ENCODE data around the gene RABGEF1. TPM values are rescaled to one million over a fixed set of nuclear protein-coding genes. Genes with fewer than 3 reads are reported as not detected.
A peak's percentile ranks its signal among the peaks of the same experiment; 100 is the strongest.

RABGEF1 gene
- total and polyA plus RNA-seq, 2 of the 8 experiments (the other 6 are each of a cell fraction or from before 2014, with no cell fraction given): 10.2 to 18.0 TPM

DNA sequence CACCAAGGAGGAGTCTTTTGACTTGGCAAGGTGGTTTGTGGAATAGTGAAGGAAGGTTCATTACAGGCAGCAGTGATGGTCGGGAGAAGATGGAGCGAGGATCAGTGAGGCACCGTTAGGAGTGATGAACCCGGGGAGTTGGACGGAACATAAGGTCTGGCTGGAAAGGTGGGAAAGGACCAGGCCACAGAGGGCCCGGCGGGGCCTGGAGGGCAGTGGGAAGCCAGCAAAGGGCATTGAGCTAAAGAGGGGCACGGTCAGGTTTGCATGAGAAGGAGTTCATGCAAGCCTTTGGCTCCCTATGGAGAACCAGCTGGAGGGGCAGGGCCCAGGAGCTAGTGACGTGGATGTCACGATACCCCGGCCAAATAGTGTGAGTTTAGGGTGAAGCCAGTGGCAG lies 46.2 kb upstream of the RABGEF1 start:
- no peak overlapping the region for H3K27ac ChIP-seq (ENCODE audit: low read depth, low read length)
- H3K56ac ChIP-seq (replicated peaks; ENCODE audit: insufficient read length, low read depth, low read length): no peak overlapping the region
- no peak for DNase-seq (ENCODE audit: low read depth in 1 of 2, low spot score in 2 of 2)
- H2BK20ac ChIP-seq (ENCODE audit: low read length): no peak overlapping the region
- no peaks in the 10 kb centered on the region; a peak in 1 of 7 replicates for H3K27me3 ChIP-seq (replicated peaks in 1 of 4; ENCODE audit: control insufficient read depth in 3 of 4, extremely low read depth in 1 of 4, insufficient read depth in 3 of 4, low read length in 3 of 4)
- H3K4me1 ChIP-seq (replicated peaks in 1 of 4; ENCODE audit: control insufficient read depth in 3 of 4, insufficient read depth in 4 of 4, low read length in 3 of 4): peaks cover 0 to 3% (median under 1%) of the 10 kb centered on the region in 4 experiments; a peak in 4 of 7 replicates
- no peak overlapping the region for H2BK12ac ChIP-seq (ENCODE audit: low read depth, low read length)
- peak overlapping the region; percentile 35; the same call in 1 of the 2 replicates for H4K8ac ChIP-seq (ENCODE audit: extremely low read depth, insufficient read depth, low read length)
- TF ChIP-seq ZNF274 (IDR thresholded peaks at IDR 0.05; ENCODE audit: borderline replicate concordance, extremely low read depth, low read length): no peak
- TF ChIP-seq, protein P1, sequence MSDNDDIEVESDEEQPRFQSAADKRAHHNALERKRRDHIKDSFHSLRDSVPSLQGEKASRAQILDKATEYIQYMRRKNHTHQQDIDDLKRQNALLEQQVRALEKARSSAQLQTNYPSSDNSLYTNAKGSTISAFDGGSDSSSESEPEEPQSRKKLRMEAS (IDR thresholded peaks at IDR 0.05): no peak
- no peak overlapping the region for H2BK120ac ChIP-seq (replicated peaks; ENCODE audit: low read depth, low read length)
- H3K18ac ChIP-seq (ENCODE audit: extremely low read depth, low read length): no peak overlapping the region
- H3K4me2 ChIP-seq (ENCODE audit: insufficient read depth in 1 of 2, low read depth in 2 of 2, low read length in 2 of 2): no peak overlapping the region
- H4K20me1 ChIP-seq (replicated peaks in 1 of 2; ENCODE audit: control insufficient read depth in 1 of 2, insufficient read depth in 2 of 2, low read length in 2 of 2): peaks cover 2 to 3% of the 10 kb centered on the region in 2 experiments
- H2BK15ac ChIP-seq (ENCODE audit: low read length): no peak overlapping the region
- H3K9me3 ChIP-seq (ENCODE audit: insufficient read depth in 2 of 2, low read depth in 1 of 2, low read length in 1 of 2): no peaks in the 10 kb centered on the region
- no peaks in the 10 kb centered on the region for H3K79me2 ChIP-seq (ENCODE audit: control insufficient read depth in 1 of 2, insufficient read depth in 2 of 2, low read length in 2 of 2)
- CTCF ChIA-PET (ENCODE audit: partially characterized antibody): no interaction called here
- no peak overlapping the region for H3K14ac ChIP-seq (ENCODE audit: insufficient read length)
- H4K91ac ChIP-seq (replicated peaks; ENCODE audit: insufficient read length, low read length): no peak overlapping the region
- 90% methylated on average over 11 of the region's 11 CpGs; no CpG with 5 or more reads in 1 of the 2 experiments for WGBS, 2 experiments (ENCODE audit: extremely low coverage in 1 of 2, insufficient coverage in 1 of 2, insufficient read length in 1 of 2, insufficient replicate concordance in 2 of 2, low coverage in 1 of 2, low lambda C conversion rate in 2 of 2, missing lambda C conversion rate in 1 of 2)
- no peak overlapping the region for H3K23ac ChIP-seq (ENCODE audit: insufficient read length)
- no peaks in the 10 kb centered on the region for H3K23me2 ChIP-seq (ENCODE audit: low read depth, low read length)
- no peak overlapping the region for H2AK5ac ChIP-seq (ENCODE audit: low read depth, low read length)
- no peak overlapping the region for H4K5ac ChIP-seq (ENCODE audit: insufficient read length, low read depth, low read length)
- H3K79me1 ChIP-seq (ENCODE audit: low read depth, low read length): no peaks in the 10 kb centered on the region
- H3K9ac ChIP-seq (replicated peaks in 1 of 4; ENCODE audit: extremely low read depth in 1 of 4, low read depth in 3 of 4, low read length in 3 of 4): no peak overlapping the region
- no peak overlapping the region for H3K4ac ChIP-seq (replicated peaks; ENCODE audit: insufficient read length, low read depth, low read length)
- H3K4me3 ChIP-seq (ENCODE audit: extremely low read depth in 1 of 4, insufficient read depth in 2 of 4, low read depth in 3 of 4, low read length in 4 of 4): no peak overlapping the region
- no peak overlapping the region for H2AFZ ChIP-seq (ENCODE audit: low read length)
- FAIRE-seq: no peak
- no peak overlapping the region for H2BK5ac ChIP-seq (ENCODE audit: low read depth, low read length)
- POLR2A ChIA-PET (ENCODE audit: partially characterized antibody): interaction anchor here (0.8 to 1.3 kb wide), 3 partner anchors 10 to 69 kb away, joined by 3 read pairs; no protein-coding TSS in a partner anchor
- H3K36me3 ChIP-seq (ENCODE audit: control insufficient read depth in 2 of 4, insufficient read depth in 4 of 4, low read length in 3 of 4): no peaks in the 10 kb centered on the region
